CD1c-positive myeloid dendritic cell (primary cell): Measurements from ENCODE around the gene IGSF9.

Experiments
- DNase-seq: peaks from one replicate; pipeline ENCODE4 v3.0.0-alpha.2; 2016; ENCODE audit errors: extremely low spot score

The IGSF9 gene

GRCh38 chr1:159974350-159974965 is 29.0 kb upstream of the IGSF9 start:
- no peak for DNase-seq

DNA sequence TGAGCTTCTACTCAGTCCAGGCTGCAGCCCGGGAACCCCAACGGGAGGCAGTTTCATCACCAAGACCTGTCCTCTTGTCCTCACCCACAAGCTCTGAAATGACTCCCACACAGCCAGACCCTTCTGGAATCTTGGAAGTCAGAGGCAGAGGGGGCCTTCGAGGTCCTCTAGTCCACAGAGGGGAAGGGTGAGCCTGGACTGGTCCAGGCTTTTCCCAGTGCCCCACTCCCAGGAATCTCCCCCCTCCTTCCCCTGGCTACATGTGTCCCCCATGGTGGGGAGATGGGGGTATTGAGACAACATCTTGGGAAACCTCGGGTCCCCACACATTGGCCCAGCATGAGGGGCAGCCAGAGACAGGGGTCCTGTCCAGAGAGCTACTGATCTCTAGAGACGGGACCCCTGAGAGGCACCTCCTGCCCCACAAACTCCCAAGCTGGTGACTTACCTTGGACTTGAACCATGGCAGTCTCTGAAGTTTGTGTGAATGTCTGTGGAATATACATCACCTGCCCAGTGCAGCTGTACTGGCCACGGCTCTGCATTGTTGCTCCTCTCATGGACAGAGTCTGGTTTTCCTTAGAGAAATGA is 28.0 kb upstream of the IGSF9 start:
- DNase-seq: no peak

DNA sequence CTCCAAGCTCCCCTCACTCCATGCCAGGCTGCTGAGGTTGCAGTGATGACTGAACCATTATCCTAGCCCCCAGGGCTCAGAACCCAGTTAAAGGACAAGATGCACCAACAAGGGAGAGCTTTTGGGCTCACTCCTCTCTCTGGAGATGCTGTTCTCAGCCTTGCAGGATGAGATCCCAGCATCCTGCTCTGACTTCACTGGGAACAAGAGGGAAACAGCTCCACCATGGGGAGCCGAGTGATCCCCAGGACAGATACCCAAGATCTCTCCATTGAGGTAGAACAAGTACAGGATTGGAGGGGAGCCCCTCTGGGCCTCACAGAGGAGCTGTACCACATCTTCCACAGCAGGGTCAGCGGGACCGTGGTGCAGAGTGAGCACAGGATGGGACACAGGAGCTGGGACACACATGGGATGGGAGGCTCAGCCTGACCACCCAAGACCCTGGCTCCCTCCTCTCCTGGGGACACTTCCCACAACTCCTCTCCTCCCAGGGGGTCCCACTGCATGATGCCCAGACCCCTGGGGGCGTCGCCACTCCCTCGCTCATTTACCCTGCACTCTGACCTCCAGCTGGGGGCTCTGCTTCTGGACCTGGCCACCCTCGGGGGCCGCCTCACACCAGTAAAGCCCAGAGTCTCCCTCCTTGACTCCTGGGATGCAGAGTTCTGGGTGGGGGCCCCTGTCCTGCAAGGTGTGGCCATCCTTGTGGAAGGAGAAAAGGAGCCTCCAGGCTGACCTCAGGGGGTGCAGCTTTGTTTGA is 27.2 kb upstream of the IGSF9 start:
- DNase-seq: no peak

DNA sequence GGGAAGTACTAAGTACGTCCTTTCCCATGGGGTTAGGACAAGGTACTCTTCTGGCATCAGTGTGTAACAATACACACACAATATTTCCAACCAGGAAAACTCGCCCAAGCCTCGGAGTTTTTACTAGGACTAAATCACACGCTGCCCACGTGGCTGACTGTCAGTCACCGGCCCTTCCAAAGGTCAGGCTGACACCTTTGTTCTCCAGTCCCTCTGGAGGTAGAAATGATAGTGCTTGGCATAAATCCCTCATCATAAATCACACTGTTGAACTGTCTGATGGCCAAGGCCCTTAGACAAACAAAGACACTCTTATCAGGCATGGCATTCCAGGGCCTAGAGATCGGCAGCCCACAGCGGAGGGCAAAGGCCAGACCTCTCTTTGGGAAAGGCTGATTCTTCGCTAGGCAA is 25.5 kb upstream of the IGSF9 start:
- DNase-seq: no peak

- DNase-seq: peak; percentile 34
Observed at GRCh38 chr1:159968901-159969300, 23.5 kb upstream of the IGSF9 start.

- no peak for DNase-seq
Observed at GRCh38 chr1:159965263-159965662, 19.9 kb upstream of the IGSF9 start.

DNA sequence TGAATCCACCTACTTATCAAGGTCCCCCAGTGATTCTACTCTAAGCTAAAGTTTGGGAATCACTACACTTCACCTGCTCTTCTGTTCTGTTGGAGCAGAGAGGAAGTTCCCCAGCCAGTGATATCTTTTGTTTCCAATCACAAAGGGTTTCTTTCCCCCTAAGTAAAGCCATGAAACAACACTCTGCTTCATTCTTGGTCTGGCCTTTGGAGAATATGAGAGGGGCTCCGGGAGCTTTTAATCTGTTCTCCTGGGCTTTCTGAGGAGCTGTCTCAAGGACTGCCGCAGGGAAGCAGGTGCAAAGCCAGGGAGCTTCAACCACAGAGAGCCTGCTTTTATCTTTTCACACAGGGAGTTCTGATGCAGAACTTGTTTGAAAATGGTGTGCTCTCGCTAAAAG is 18.7 kb upstream of the IGSF9 start:
- DNase-seq: no peak

DNA sequence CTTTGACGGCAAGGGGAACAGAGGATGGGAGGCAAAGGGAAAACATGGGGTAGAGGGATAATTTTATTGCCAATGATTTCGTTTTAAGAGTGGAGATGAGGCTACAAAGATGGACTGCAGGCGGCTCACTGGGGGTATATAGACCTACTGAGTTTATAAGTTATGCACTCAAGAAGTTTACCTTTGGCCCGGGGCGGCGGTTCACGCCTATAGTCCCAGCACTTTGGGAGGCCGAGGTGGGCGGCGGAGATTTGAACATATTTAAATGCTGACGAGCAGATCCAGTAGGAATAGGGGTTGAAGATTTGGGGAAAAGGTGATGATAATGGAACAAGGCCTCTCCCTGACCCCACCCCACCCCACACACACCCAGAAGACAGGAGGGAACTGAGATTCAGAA is 16.8 kb upstream of the IGSF9 start:
- DNase-seq: no peak

DNA sequence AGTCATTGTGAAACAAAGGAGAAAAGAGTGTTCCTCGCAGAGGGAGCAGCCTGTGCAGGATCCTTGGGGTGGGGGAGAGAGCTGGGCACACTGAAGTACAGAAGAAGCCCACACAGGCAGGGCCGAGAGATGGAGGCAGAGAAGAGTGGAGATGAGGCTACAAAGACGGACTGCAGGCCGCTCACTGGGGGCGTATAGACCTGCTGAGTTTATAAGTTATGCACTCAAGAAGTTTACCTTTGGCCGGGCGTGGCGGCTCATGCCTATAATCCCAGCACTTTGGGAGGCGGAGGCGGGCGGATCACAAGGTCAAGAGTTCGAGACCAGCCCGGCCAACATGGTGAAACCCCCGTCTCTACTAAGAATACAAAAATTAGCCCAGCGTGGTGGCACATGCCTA is 16.2 kb upstream of the IGSF9 start:
- DNase-seq: no peak

DNA sequence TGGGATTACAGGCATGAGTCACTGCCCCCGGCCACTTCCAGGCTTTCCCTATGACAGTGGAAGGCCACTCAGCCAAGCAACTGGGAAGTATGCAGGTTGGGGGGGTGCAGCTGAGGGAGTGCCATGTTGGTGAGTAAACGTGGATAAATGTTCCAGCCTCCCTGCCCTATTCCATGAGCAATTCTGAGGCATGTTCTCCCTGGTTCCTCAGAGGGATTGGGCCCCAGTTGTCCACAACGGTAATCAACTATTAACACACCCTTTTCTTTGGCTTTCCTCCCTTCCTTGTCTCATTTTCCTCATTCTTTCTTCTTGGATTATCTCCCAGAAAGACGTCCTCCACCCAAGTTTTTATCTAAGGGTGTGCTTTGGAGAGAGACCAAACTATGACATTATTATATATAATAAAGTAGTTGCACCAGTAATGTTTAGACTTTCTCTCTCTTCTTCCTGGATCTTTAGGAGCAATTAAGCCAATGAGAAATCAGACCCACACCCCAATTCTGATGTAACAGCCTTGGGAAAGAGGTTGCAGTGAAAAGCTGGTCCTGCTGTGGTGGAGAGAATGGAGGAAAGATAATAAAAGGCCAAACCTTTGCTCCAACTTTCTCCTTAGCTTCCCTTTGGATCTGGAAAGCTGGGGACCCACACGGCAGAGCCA is 15.4 kb upstream of the IGSF9 start:
- no peak for DNase-seq

GRCh38 chr1:159959451-159959850 is 14.0 kb upstream of the IGSF9 start:
- DNase-seq: no peak

DNA sequence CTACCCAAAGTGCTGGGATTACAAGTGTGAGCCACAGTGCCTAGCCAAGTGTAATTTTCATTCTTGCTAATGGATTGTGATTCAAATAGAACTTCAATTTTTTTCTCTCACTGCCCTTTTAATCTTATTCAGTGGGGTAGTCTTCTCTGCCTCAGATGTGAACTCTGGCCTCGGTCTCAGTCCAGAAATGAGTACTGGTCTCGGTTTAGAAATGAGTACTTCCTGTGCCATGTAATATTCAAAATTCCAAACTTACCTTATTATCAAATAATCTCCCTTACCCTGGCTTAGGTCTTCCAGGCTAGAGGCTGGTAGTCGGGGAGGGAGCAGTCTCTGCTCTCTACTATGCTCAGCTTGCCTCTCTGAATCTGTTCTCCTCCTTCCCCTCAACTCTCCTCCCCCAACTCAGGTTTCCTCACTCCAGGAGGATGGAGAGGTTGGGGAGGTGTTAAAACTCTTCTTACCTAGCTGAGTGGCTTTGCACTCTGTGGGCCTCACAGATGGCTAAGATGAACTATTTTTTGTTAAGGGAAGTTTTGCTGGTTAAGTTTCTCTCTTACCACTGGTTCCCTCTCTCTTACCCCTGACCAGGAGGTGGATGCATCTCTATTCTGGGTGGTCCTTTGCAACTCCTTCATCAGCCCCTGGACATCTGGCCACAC is 13.4 kb upstream of the IGSF9 start:
- no peak for DNase-seq

DNA sequence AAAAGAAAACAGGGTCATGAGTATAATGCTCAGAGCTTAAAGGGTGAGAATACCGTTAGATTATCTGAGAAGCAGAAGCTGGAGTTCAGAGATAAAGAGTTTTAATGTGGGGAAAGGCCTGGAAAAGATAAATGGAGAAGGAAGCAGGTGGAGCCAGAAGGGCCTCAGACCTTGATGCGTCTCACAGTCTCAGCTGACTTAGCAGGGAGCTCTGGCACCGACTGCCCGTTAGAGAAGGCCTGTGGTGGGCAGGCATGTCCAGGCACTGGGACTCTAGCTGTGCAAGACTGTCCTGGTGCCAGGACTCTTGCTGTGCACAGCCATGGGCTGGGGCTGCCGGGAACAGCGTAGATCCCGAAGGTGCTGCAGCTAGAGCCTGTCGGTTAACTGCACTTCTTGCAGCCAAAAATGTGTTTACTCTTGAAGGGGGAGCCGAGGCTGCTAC is 12.4 kb upstream of the IGSF9 start:
- no peak for DNase-seq

- DNase-seq: peak; percentile 29
Observed at GRCh38 chr1:159955456-159955855, 10.0 kb upstream of the IGSF9 start.

DNA sequence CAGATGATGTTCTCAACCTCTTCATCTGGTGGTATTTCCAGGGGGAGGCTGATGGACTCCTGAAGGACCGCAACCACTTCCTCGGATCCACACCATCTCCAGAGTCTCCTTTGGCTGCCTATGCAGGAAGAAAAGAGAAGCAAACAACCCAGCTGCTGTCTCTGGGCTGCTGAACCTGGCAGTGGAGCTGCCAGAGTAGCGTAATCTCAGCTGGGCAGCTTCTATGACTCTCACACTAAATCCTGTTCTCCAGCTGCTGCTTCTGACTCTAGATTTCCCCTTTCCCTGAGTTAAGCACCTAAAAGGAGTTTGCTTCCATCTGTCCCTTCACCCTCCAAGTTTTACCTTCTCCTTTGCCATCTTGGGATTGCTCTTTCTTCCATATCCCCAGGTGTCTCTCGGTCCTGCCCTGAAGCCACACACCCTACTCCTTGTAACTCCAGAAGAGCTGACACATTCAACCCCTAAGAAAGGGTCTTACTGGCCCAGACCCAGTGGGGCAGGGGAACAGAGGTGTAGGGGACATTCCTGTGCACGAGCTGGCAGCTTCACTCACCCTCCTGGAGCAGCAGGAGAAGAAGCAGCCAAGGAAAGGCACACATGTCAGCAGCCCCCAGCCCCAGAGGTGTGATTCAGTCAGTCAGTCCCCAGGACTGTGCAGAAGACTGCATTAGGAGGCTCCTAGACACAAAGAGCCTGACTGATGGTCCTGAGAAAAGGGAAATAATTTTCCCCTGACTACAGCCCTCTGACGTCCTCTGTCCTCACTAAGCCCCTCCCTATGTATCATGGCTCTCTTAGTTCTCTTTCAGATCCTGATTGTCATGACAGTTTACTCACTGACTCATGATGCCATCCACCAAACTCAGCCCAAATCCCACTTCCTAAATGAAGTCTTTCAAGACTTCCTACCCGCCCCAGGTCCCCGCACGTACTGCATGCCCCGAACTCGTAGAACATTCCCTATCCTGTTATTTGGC is 8.4 kb upstream of the IGSF9 start, which contains the start of gene SLAMF9:
TSS of gene SLAMF9 (minus strand) at position 702 of the 980 bp plus-strand sequence. CDS start at position 602, 100 bp downstream.
- DNase-seq: peak; percentile 91

GRCh38 chr1:159952932-159953331 is 7.5 kb upstream of the IGSF9 start:
- DNase-seq: no peak

DNA sequence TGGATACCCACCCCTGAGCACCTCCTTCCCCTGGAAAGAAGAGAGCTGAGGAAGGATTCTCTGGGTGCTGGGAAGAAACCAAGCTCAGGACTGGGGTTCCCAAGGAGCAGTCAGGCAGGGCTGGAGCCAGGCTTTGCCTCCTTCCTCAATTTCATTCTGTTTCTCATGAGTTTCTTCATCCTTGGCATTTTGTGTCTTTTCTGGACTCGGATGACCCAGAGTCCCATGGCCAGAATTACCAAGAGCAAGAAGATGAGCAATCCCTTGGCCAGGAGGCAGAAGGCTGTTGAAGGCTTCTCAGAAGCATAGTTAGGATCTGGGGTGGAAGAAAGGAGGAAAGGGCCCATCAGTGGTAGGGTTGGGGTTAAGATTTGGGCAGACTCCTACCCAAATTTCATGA is 6.1 kb upstream of the IGSF9 start:
- peak; percentile 66 for DNase-seq

DNA sequence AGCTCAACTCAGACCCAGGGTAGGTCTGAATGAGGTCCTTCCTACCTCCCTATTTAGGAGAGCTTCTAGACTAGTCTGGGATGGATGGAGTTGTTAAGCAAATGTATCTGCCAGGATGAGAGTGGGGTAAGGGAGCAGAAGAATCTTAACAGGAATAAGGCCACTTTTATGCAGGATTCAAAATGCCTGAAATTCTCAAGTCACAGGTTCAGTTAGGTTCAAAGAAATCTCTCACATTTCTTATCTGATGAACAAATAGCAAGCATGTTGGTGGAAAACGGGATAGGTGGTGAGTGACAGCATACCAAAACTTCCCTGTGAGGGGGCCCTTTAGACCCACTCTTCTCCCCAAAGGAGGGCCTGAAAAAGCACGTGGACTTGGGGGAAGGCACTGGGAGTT is 5.6 kb upstream of the IGSF9 start:
- DNase-seq: no peak

GRCh38 chr1:159949981-159950381 is 4.6 kb upstream of the IGSF9 start:
- peak; percentile 74 for DNase-seq

GRCh38 chr1:159949123-159949522 is 3.7 kb upstream of the IGSF9 start:
- no peak for DNase-seq

DNA sequence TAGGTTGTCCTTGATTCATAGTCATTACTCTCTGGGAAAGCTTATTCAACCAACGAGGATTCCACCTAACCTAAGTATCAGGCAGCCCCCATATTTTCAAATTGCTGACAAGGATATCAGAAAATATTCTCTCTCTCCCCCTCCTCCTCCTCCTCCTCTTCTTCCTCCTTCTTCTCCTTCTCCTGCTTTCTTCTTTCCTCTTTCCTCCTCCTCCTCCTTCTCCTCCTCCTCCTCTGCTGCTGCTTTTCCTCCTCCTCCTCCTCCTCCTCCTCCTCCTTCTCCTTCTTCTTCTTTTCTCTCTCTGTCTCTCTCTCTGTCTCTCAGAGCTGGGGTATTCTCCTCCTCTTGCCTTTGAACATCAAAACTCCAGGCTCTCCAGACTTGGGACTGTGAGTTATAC is 2.5 kb upstream of the IGSF9 start:
- DNase-seq: no peak
